SW480 (cell line): ENCODE data around the gene WNK2.

ENCODE experiments used
- DNase-seq: peaks from one replicate; pipeline ENCODE4 v3.0.0-alpha.2; 2016; ENCODE audit warnings: low spot score

Gene WNK2

GRCh38 chr9:93218671-93219420 is 34.9 kb downstream of the WNK2 start:
- DNase-seq: no peak

DNA sequence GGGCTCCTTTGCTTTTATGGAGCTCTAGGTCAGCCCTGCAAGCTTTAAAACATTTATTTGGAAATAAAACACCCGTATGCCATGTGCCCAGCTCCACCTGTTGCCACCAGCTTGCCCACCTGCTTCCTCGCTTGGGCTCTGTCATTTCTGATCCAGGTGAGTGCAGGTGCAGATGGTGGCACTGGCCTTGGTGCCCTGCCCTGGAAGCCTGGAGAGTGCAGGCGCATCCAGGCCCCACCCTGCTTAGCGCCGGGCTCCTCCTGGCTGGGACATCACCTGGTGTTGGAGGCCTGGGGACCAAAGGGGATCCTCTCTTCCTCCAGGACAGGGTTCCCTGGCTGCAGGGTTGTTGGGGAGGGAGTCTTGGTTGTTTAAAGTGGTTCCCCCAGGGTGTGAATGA is 35.8 kb downstream of the WNK2 start:
- no peak for DNase-seq

DNA sequence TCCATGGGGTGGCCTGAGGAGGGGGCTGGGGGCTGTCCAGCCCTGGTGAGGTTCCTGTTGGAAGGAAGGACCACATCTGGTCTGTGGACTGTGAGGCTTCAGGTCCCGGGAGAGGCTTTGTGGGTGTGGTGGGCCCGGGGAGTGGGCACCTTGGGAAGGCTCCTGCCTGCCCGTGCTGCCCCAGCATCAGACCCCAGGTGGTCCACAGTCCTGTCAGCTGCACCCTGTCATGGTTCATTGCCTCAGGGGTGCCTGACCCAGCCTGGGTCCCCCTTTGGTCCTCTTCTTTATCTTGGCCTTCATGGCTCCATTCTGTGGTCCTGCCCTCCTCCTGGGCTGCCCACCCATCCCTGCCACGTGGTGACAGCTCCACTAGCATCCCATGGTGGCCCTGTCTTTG is 36.7 kb downstream of the WNK2 start:
- DNase-seq: no peak

- no peak for DNase-seq
Measured at GRCh38 chr9:93221044-93221443, 37.1 kb downstream of the WNK2 start.

DNA sequence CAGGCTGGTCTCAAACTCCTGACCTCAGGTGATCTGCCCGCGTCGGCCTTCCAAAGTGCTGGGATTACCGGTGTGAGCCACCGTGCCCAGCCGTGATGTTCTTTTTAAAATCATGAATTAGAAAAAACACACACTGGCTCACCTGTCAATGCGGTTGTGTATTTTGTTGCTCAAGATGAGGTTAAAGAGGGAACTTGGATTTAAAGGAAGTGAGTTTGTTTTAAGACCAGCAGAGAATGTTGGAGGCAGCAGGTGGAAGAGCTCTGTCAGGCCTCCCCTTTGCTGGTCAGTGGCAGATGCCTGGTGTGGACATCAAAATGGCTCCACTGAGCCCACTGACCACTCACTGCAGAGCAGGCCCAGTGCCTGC is 38.9 kb downstream of the WNK2 start:
- DNase-seq: no peak

DNA sequence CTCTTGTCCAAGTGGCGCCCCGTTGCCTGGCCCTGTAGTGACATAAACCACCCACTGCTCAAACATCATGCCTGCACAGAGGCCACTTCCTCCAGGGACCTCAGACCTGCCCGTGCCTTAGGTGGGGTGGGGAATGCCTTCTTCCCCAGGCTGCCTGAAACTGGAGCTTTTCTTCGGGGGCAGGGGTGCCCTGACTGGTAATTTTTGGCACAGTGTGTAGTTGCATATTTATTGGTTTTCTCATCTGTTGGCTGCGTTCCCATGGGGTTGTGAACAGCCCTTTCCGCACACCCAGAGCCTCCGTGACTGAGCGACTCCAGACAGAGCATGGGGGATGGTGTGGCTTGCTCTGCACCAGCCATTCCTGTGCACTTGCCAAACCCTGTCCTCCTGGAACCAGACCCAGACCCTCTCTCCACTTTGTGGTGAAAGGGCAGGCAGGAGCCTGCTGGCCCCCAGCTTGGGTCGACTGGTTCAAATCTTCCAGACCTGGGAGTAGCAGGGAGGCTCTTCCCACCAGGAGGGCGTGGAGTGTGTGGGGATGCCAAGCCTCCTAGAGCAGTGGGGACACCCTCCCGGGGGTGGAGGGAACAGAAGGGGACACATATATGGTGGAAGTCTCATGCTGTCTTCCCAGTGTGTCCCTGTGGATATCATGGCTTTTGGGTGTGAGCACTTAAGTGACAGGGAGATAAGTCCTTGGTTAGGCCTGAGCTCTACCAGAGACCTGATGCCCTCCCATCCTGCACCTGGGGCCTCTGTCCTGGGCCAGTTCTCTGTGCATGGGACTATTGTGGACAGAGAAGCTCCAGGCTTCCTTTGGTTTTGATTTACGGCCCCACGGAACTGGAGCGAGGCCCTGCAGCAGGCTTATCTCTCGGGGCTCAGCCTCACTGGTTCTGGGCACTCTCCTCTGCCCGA is 39.6 kb downstream of the WNK2 start:
- DNase-seq: no peak

DNA sequence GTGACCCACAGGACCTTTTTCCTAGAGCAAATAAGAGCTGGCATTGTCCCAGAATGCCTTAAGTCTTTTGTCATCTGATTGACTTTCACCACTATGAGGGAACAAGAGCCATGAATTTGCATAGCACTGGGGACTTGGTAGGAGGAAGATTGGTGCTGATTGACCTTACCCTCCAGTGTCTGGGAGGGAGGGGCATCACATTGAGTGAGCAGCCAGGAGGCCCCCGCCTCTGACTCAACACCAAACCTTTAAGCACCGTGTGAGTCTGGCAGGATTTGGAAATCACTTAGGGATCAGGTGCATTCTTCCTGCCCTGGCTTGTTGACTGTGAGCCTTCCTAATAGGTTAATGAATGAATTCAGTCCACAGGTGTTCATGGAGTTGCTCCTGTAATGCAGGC is 40.7 kb downstream of the WNK2 start:
- no peak for DNase-seq

GRCh38 chr9:93225417-93225816 is 41.5 kb downstream of the WNK2 start:
- DNase-seq: no peak

DNA sequence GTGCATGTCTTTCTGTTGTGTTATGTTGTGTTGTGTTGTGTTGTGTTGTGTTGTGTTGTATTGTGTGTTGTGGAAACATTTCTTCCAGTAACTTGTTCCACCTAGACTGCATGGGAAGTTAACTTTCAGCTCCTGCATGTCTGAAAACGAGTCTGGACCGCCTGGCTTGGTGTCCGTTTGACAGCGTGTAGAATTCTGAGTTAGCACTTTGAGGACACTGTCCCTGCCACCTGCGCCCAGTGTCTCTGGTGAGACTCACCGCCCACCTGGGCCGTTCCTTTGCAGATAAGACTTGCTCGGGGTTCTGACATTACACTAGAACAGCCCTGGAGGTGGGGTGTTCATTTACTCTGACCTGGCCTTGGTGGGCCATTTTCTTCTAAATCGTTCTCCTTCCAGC is 42.0 kb downstream of the WNK2 start:
- no peak for DNase-seq

DNA sequence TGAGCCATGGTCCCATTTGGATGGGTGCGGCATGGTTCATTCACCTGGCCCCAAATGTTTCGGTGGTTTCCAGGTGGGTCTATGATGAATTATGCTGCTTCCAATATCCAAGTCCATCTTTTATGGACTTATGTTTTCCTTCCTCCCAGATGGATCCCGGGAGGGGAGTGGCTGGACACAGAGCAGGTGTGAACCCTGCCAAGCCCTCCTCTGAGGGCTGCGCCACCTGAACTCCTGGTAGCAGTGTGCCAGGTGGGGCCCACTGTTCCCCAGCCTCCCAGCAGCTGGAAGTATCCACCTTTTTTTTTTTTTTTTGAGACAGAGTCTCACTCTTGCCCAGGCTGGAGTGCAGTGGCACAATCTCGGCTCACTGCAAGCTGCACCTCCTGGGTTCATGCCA is 42.9 kb downstream of the WNK2 start:
- DNase-seq: no peak

DNA sequence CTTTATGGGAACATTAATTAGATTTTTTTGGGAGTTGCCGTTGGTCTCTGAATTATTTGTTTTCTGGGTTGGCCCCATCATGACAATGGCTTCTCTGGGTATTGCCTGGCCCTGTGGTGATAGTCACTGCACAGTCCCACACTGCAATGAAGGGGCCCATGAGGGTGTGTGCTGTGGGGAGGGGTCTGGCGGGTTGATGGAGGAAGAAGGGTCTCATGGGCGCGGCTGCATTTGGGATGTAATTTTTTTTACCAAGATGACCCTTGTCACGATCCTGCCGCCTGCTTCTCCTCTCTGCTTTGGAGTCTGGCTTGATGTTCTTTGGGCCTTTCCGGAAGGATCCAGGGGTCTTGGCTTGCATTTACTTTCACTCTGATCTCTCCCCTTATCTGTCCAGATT is 44.1 kb downstream of the WNK2 start:
- no peak for DNase-seq

DNA sequence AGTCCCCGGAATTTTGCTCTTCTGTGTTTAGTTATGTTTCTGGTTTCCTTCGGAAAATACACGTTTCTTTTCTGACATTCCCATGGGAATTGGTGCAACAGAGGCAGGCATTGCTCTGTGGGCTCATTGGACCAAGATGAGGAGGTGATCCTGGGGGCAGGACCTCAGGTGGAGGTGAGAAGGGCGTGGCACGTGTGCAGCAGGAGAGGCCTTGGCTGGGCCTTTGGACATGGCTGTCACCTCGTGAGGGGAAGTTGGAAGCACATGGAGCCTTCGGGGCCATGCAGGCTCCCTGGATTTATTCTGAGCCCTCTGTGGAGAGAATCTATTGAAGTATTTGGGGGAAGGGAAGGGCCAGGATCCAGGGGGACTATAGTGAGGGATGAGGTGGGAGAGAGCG is 44.5 kb downstream of the WNK2 start:
- no peak for DNase-seq

DNA sequence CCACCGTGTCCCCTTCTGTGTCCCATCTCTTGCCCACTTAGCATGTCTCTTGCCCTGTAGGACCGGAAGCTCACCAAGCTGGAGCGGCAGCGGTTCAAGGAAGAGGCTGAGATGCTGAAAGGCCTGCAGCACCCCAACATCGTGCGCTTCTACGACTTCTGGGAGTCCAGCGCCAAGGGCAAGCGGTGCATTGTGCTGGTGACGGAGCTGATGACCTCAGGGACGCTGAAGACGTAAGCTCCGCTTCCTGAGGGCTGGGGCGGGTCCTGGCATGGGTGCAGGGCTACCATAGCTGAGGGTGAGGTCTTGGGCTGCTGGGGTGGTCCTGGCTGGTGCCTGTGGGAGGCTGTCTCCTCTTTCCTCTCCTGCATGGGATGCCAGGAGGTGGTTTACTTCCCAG is 45.7 kb downstream of the WNK2 start:
- no peak for DNase-seq

GRCh38 chr9:93230185-93230584 is 46.2 kb downstream of the WNK2 start:
- no peak for DNase-seq

DNA sequence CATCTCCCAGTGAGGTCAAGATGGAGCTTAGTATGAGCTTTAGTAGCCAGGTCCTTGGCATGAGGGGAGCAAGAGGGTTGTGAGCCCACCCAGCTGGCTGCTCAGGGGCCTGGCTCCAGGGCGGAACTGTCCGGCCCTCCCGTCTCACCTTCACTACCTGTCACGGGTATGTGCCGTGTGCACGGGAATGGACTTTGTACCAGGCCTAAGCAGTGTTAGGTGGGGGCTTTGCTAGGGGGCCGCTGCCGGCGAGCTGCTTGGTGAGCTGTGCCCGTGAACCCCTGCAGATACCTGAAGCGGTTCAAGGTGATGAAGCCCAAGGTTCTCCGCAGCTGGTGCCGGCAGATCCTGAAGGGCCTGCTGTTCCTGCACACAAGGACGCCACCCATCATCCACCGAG is 46.7 kb downstream of the WNK2 start:
- no peak for DNase-seq

GRCh38 chr9:93231121-93231694 is 47.3 kb downstream of the WNK2 start:
- peak; percentile 50 for DNase-seq

DNA sequence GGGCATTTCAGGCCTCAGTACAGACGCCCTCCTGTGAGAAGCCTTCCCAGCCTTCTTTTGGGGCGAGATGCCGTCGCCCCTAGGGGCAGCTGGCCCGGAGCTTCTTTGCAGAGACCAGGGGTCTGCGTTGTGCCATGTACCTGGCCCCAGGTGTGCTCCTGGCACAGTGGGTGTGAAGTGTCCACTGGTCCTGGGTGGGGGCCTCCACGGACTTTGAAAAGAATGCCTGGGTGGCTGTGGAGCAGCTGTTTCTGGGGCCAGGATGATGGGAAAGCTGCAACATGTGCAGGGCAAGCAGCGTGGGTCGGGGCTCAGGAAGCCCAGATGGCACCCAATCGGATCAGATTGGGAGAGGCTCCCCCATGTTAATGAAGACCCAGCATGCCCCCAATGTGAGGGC is 47.8 kb downstream of the WNK2 start:
- no peak for DNase-seq

DNA sequence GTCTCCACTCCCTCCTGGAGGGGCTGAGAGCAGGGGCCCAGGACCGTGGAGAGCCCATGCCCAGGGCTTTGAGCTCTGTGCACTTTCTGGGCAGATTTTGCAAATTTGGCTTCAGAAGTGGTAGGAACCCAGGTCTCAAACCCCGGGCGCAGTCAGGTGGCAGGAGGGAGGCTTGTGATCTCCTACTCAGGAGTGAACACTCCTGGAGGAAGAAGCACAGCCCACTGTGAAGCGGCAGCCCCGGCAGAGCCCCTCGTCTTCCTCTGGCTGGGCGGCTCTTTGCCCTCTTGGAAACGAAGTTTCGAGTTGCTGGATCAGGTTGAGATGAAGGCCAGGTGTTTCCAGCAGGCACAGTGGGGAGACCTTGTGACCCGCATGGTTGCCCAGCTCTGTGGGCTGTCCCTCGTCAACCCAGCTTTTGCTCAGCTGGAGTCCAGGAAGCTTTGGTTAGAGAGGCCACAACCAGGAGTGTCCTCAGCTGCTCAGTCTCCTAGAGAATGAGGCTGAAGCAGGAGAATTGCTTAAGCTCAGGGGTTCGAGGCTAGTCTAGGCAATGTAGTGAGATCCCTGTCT is 48.5 kb downstream of the WNK2 start:
- DNase-seq: no peak

GRCh38 chr9:93233033-93233432 is 49.1 kb downstream of the WNK2 start:
- no peak for DNase-seq

GRCh38 chr9:93234600-93234999 is 50.7 kb downstream of the WNK2 start:
- no peak for DNase-seq

DNA sequence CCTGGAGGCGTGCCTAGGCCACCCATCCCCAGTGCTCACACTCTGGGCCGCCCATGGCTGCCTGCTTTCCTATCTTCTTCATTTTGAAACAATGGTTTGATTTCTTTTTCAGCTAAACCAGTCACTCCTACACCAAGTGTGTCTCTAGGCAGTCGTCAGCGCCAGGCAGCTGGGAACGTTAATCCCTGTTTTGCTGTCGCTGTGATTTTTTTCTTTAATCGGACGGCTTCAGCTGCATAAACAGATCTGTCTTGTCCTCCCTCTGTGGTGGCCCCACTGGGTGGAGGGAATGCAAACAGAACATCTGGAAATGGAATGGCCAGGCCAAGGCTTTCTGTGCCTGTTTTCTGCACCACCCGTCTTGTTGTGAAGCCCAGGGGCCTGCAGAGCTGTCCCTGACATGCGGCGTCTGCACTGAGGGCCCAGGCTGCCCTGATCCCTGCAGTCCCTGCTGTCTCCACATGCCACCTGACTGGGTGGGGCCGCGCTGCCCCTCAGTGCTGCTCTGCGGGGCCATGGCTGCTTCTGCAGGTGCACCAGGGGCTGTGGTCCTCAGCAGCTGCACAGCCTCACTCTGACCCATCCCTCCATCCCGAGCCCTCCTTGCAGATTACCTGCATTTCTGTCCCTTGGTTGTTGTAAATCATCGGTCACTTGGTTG is 51.5 kb downstream of the WNK2 start:
- DNase-seq: no peak

GRCh38 chr9:93236541-93237206 is 52.7 kb downstream of the WNK2 start:
- no peak for DNase-seq
